Measurements from ENCODE around the gene GPR149.

DNA sequence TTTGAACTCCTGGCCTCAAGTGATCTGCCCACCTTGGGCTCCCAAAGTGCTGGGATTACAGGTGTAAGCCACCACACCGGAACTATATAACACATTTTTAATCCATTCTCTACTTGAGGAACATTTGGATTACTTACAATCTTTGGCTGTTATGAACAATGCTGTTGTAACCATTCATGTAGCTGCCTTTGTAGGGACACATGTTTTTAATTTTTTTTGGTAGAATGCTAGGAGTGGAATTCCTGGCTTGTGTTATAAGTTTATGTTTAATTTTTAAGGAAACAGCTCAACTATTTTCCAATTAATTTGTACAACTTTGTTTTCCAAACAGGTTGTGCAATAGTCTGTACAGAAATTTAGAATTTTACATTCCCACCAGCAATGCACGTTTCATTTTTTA lies 51.7 kb downstream of the GPR149 start:
- TF ChIP-seq POLR2A (IDR thresholded peaks at IDR 0.05) (no peak), EP300 (IDR thresholded peaks at IDR 0.05) (no peak)
- TF ChIP-seq, protein P1, sequence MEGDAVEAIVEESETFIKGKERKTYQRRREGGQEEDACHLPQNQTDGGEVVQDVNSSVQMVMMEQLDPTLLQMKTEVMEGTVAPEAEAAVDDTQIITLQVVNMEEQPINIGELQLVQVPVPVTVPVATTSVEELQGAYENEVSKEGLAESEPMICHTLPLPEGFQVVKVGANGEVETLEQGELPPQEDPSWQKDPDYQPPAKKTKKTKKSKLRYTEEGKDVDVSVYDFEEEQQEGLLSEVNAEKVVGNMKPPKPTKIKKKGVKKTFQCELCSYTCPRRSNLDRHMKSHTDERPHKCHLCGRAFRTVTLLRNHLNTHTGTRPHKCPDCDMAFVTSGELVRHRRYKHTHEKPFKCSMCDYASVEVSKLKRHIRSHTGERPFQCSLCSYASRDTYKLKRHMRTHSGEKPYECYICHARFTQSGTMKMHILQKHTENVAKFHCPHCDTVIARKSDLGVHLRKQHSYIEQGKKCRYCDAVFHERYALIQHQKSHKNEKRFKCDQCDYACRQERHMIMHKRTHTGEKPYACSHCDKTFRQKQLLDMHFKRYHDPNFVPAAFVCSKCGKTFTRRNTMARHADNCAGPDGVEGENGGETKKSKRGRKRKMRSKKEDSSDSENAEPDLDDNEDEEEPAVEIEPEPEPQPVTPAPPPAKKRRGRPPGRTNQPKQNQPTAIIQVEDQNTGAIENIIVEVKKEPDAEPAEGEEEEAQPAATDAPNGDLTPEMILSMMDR (IDR thresholded peaks at IDR 0.05), result no peak
